ENCODE data around the gene TUBA3D.
"Not testable (repeated sequence)": the region's sequence is repeated elsewhere in the genome, so short reads cannot be mapped to it uniquely, and the experiment has no call there.

The TUBA3D gene

DNA sequence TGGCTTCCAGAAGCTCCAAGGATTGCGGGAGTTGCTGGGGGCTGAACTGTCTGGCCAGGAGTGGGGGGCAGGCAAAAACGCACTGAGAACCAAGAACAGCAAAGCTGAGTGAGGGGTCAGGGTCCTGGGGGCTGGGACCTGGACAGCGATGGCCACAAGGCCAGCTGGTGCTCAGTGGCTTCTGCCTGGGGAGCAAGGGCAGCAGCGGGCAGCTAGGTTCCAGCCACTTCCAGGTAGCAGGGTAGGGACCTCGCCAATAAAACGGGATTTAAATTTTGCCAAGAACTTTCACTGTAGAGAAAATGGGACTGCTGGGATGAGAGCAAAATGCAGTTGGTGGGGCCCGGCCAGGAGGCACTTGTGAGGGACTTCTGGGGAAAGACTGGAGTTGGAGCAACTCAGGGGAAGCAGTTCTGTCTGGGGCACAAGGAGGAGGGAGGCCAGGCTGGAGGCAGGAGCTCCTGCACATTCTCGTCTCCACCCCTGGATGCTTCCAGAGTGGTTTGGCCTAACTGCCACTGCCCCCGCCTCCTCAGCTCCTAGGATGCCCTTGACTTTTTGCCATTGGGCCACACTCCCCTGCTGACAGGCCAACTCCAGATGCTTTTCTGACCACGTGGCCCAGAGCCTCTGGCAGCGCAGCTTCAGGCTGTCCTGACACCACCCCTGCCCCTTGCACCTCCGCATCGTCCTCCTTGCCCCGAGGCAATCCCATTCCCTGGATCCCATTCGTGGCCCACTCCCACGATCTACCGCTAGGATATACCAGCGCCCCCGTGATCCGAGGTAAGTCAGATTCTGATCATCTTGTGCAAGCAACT is 46.3 kb downstream of the TUBA3D start:
- no peak for TF ChIP-seq POLR2A (IDR thresholded peaks at IDR 0.05; ENCODE audit: low read depth, low read length)
- no peak for FAIRE-seq
- DNase-seq (ENCODE audit: insufficient read length, low spot score): no peak

- not testable (repeated sequence) for FAIRE-seq; DNase-seq (ENCODE audit: insufficient read length, low spot score)
Observed at GRCh38 chr2:131525256-131525655, 49.3 kb downstream of the TUBA3D start.

DNA sequence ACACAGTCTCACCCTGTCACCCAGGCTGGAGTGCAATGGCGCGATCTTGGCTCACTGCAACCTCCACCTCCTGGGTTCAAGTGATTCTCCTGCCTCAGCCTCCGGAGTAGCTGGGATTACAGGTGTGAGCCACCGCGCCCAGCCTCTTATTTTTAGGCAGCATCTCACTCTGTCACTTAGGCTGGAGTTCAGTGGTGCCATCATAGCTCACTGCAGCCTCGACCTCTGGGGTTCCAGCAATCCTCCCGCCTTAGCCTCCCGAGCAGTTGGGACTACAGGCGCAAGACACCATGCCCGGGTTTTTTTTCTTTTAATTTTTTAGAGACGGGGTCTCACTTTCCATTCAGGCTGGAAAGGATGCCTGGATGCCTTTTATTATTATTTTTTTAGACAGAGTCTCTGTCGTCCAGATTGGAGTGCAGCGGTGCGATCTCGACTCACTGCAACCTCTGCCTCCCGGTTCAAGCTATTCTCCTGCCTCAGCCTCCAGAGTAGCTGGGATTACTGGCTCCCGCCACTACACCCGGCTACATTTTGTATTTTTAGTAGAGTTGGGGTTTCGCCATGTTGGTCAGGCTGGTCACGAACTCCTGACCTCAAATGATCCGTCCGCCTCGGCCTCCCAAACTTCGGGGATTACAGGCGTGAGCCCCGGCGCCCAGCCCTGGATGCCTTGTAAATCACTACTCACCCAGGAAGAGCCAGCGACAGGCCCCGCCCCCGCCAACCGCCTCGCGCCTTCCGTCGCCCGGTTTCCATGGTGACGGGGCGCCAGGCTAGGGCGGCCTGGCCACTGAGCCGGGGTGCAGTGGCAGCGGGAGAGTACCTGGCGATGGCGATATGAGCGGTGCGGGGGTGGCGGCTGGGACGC is 51.4 kb downstream of the TUBA3D start, which contains the start of gene CCDC74A:
TSS of gene CCDC74A (plus strand) at position 758 of the 871 bp plus-strand sequence. CDS start at position 841, 83 bp downstream.
- DNase-seq (ENCODE audit: insufficient read length, low spot score); FAIRE-seq: not testable (repeated sequence)

DNA sequence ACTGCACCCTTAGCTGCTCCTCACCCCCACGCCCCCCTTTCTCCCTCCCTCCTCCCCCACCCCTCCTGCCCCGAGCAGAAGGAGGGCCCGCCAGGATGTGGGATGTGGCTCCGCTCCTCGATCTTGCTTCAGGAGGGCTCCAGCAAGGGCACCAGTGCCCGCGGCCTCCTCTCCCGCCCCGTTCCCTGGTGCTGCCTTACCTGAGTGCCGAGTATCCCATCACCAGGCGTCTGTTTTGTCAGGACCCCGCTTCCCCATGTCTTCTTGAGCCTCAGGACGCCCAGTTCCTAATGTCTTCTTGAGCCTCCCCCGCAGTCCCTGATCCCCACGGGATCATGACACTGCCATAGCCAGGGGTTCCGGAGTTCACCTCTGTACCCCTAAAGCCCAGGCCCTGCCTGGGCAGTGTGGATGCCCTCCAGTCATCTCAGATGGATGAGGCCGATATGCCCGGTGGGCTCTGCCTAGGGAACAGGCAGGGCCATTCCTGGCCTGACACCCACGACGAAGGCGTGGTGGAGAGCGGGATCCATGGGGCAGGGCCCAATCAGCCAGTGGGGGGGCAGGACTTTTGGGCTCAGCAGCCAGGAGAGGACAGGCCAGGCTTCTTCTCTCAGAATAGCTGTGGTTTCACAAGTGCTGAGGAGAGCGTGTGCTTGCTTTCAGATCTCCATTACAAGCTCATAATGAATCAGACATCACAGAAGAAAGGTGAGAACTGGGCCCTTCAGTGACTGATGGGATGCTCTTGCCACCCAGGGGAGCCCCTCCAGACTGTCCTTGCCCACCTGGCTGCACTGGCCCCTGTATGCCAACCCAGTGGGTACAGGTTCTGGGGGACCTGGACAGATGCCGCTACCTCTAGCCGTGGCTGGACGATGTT is 53.3 kb downstream of the TUBA3D start:
- FAIRE-seq; DNase-seq (ENCODE audit: insufficient read length, low spot score): not testable (repeated sequence)

GRCh38 chr2:131529864-131530445 is 54.0 kb downstream of the TUBA3D start:
- FAIRE-seq; DNase-seq (ENCODE audit: insufficient read length, low spot score): not testable (repeated sequence)

DNA sequence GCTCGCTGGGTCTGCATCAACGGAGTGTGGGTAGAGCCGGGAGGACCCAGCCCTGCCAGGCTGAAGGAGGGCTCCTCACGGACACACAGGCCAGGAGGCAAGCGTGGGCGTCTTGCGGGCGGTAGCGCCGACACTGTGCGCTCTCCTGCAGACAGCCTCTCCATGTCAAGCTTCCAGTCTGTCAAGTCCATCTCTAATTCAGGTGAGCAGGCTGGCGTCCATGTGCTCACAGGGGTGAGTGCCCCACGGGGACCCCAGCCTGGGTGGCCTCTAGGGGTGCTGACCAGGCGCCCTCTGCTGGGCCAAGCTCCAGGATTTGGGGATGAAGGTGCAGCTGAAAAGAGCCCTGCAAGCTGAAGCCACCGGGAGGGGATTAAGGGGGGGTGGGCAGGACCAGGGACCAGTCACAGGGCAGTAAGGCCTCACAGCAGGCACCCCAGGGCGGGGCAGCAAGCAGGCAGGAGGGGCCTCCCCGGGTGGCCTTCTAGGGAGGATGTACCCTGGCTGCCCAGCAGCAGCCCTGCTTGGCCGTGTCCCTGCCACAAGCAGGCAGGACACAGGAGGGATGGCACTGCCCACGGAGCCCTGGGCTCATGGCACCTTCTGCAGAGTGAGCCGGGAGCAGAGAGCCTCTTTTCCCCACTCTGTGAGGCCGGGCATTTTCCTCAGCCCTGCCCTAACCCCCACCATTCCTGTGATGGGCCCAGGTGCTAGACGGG is 54.9 kb downstream of the TUBA3D start:
- FAIRE-seq: not testable (repeated sequence)

GRCh38 chr2:131531547-131532185 is 55.7 kb downstream of the TUBA3D start:
- FAIRE-seq; DNase-seq (ENCODE audit: insufficient read length, low spot score): not testable (repeated sequence)

More for the DNA sequence above, 54.9 kb downstream of the TUBA3D start:
- not testable (repeated sequence) for DNase-seq (ENCODE audit: insufficient read length, low spot score)

Data from H54 (cell line).